22Rv1 (cell line): ENCODE data around the gene TREML1.
"Not testable (repeated sequence)": the region's sequence is repeated elsewhere in the genome, so short reads cannot be mapped to it uniquely, and the experiment has no call there.

Source experiments
- H3K27ac ChIP-seq: fragments of 450-650 bp; 2 replicates; pipeline ENCODE4 v1.5.1; 2017
- CTCF ChIP-seq: fragments of 450-650 bp; IDR thresholded peaks from 2 replicates; pipeline ENCODE4 v1.5.1; 2017; ENCODE audit warnings: mild to moderate bottlenecking
- ZFX ChIP-seq: fragments of 450-650 bp; IDR thresholded peaks from 2 replicates; pipeline ENCODE4 v1.6.1; 2017; ENCODE audit warnings: antibody characterized with exemption, borderline replicate concordance

Gene TREML1

GRCh38 chr6:41194386-41194785 lies 40.2 kb upstream of the TREML1 start:
- no peak for TF ChIP-seq ZFX
- no peak for TF ChIP-seq CTCF
- no peak overlapping the region for H3K27ac ChIP-seq

DNA sequence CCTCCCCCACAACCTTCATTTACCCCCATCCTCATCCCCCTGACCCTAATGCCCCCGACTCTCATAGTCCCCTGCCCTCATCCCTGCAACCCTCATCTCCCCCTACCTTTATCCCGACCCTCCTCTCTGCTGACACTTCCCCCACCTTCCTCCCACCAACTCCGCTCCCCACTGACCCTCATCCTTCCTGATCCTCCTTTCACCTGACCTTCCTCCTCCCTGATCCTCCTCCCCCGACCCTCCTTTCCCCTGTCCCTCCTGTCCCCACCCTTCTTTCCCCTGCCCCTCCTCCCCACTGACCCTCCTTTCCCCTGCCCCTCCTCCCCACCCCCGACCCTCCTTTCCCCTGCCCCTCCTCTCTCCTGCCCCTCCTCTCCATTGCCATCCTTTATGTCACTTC lies 39.7 kb upstream of the TREML1 start:
- no peak for TF ChIP-seq CTCF
- no peak overlapping the region for H3K27ac ChIP-seq

GRCh38 chr6:41193171-41193734 lies 39.1 kb upstream of the TREML1 start:
- no peak overlapping the region for H3K27ac ChIP-seq
- TF ChIP-seq ZFX (no peak), CTCF (no peak)

GRCh38 chr6:41191569-41191968 lies 37.4 kb upstream of the TREML1 start:
- H3K27ac ChIP-seq = no peak overlapping the region
- TF ChIP-seq CTCF (peak; percentile 82), ZFX (no peak)

DNA sequence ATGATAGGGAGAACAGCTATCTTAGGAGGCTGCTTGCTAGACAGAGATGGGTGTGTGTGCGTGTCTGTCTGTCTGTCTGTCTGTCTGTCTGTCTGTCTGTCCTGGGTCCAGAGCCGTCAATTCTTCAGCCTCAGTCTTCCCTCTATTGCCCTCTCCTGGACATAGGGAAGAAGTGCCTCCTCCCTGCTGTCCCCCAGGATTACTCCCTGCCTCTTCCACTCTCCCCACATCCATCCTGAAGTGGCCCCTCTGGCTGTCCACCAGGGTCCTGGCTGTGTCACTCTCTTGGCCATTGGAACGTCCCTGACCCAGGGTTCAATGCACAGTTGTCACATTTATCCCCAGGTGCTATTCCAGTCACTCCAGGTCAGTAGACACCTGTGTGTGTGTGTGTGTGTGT lies 36.6 kb upstream of the TREML1 start:
- no peak overlapping the region for H3K27ac ChIP-seq
- no peak for TF ChIP-seq CTCF
- no peak for TF ChIP-seq ZFX

- H3K27ac ChIP-seq = no peak overlapping the region
- TF ChIP-seq CTCF (no peak), ZFX (no peak)
These were observed 35.8 kb upstream of the TREML1 start for GRCh38 chr6:41189967-41190366.

DNA sequence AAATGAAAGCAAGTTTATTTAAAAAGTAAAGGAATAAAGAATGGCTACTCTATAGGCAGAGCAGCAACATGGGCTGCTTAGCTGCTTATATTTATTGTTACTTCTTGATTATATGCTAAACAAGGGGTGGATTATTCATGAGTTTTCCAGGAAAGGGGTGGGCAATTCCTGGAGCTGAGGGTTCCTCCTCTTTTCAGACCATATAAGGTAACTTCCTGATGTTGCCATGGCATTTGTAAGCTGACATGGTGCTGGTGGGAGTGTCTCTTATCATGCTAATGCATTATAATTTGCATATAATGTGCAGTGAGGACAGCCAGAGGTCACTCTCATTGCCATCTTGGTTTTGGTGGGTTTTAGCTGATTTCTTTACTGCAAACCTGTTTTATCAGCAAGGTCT lies 34.9 kb upstream of the TREML1 start:
- H3K27ac ChIP-seq = not testable (repeated sequence)
